ENCODE results near the gene REEP1. TPM values are rescaled to one million over a fixed set of nuclear protein-coding genes. Genes with fewer than 3 reads are reported as not detected.

Gene REEP1
- total RNA-seq, 1 experiment from 2014 or later: 5.9 TPM

GRCh38 chr2:86253424-86253823 is 84.0 kb downstream of the REEP1 start (continued):
- no peak for TF ChIP-seq EZH2phosphoT487 (IDR thresholded peaks at IDR 0.05; ENCODE audit: borderline replicate concordance)
- no peak for TF ChIP-seq SIN3A (IDR thresholded peaks at IDR 0.05; ENCODE audit: low read depth)
- no peak for TF ChIP-seq CBX3 (IDR thresholded peaks at IDR 0.05; ENCODE audit: low read depth)
- no peak for TF ChIP-seq EGR1 (IDR thresholded peaks at IDR 0.05; ENCODE audit: low read depth)
- no peak for TF ChIP-seq ELF1 (IDR thresholded peaks at IDR 0.05; ENCODE audit: borderline replicate concordance, low read depth)
- TF ChIP-seq JUND (IDR thresholded peaks at IDR 0.05): no peak

GRCh38 chr2:86251840-86252266 is 85.6 kb downstream of the REEP1 start:
- H3K4me2 ChIP-seq (ENCODE audit: low read length): no peak overlapping the region
- no TSS peak for BruUV-seq (replicated peaks)
- no peaks in the 10 kb centered on the region for H3K9me3 ChIP-seq (ENCODE audit: control insufficient read depth in 1 of 2, insufficient read depth in 1 of 2, low read depth in 1 of 2, low read length in 2 of 2)
- TF ChIP-seq ELF1 (IDR thresholded peaks at IDR 0.05; ENCODE audit: borderline replicate concordance, low read depth) (no peak), RAD21 (IDR thresholded peaks at IDR 0.05; ENCODE audit: low read depth) (no peak), TCF7L2 (IDR thresholded peaks at IDR 0.05; ENCODE audit: borderline replicate concordance, extremely low read depth, insufficient read depth, insufficient read length) (no peak), EGR1 (IDR thresholded peaks at IDR 0.05; ENCODE audit: low read depth) (no peak), SIN3A (IDR thresholded peaks at IDR 0.05; ENCODE audit: low read depth) (no peak), CEBPB (IDR thresholded peaks at IDR 0.05; ENCODE audit: low read depth) (no peak), SRF (IDR thresholded peaks at IDR 0.05; ENCODE audit: low read depth) (no peak), ZBTB33 (IDR thresholded peaks at IDR 0.05; ENCODE audit: extremely low read depth, insufficient replicate concordance, low read length) (no peak), ZFX (IDR thresholded peaks at IDR 0.05) (no peak)
- TF ChIP-seq, protein P1, sequence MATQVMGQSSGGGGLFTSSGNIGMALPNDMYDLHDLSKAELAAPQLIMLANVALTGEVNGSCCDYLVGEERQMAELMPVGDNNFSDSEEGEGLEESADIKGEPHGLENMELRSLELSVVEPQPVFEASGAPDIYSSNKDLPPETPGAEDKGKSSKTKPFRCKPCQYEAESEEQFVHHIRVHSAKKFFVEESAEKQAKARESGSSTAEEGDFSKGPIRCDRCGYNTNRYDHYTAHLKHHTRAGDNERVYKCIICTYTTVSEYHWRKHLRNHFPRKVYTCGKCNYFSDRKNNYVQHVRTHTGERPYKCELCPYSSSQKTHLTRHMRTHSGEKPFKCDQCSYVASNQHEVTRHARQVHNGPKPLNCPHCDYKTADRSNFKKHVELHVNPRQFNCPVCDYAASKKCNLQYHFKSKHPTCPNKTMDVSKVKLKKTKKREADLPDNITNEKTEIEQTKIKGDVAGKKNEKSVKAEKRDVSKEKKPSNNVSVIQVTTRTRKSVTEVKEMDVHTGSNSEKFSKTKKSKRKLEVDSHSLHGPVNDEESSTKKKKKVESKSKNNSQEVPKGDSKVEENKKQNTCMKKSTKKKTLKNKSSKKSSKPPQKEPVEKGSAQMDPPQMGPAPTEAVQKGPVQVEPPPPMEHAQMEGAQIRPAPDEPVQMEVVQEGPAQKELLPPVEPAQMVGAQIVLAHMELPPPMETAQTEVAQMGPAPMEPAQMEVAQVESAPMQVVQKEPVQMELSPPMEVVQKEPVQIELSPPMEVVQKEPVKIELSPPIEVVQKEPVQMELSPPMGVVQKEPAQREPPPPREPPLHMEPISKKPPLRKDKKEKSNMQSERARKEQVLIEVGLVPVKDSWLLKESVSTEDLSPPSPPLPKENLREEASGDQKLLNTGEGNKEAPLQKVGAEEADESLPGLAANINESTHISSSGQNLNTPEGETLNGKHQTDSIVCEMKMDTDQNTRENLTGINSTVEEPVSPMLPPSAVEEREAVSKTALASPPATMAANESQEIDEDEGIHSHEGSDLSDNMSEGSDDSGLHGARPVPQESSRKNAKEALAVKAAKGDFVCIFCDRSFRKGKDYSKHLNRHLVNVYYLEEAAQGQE (IDR thresholded peaks at IDR 0.05; ENCODE audit: low read depth): no peak
- no peaks in the 10 kb centered on the region for H3K9me2 ChIP-seq (ENCODE audit: insufficient read depth)
- DNase-seq (ENCODE audit: low read depth, low spot score): no peak
- H3K4me3 ChIP-seq (replicated peaks in 1 of 2; ENCODE audit: low read depth in 1 of 2, low read length in 2 of 2): no peak overlapping the region
- H2AFZ ChIP-seq (ENCODE audit: low read depth, low read length, poor library complexity, severe bottlenecking): no peak overlapping the region
- no peaks in the 10 kb centered on the region for H3K36me3 ChIP-seq (ENCODE audit: control insufficient read depth in 1 of 2, insufficient read depth in 2 of 2, low read length in 2 of 2)
- no peaks in the 10 kb centered on the region for H3K79me2 ChIP-seq (ENCODE audit: insufficient read depth, low read length)
- POLR2A ChIA-PET: interaction anchor here (0.5 kb wide), 1 partner anchor 28 kb away, joined by 3 read pairs; no protein-coding TSS in a partner anchor
- H4K20me1 ChIP-seq (ENCODE audit: insufficient read depth): no peaks in the 10 kb centered on the region
- H3K27me3 ChIP-seq (ENCODE audit: insufficient read depth, low read length): no peaks in the 10 kb centered on the region
- intact Hi-C loops (cut with micrococcal nuclease): no loop called here
- H3K4me1 ChIP-seq (ENCODE audit: control insufficient read depth in 1 of 2, insufficient read depth in 2 of 2, low read length in 2 of 2): no peaks in the 10 kb centered on the region
- no peak overlapping the region for H3K27ac ChIP-seq (ENCODE audit: low read depth, low read length)
- no peak for ATAC-seq
- RAD21 ChIA-PET (ENCODE audit: low non-redundant PET in 1 of 2, low total read pairs in 2 of 2, uncharacterized antibody in 2 of 2, unreplicated experiment in 2 of 2): no interaction called here
- CTCF ChIA-PET: no interaction called here
- no peak overlapping the region for H3K9ac ChIP-seq (ENCODE audit: low read length)

Data from HCT116 (cell line).